ENCODE results near the gene PNPLA2.

Gene PNPLA2

GRCh38 chr11:869399-870126, 50.8 kb downstream of the PNPLA2 start:
- Histone ChIP-seq H3K27ac (ENCODE audit: low read depth, low read length) (no peak overlapping the region), H3K9ac (ENCODE audit: low read depth, low read length) (no peak overlapping the region), H3K36me3 (ENCODE audit: control insufficient read depth, insufficient read depth, low read length) (peaks cover 17% of the 10 kb centered on the region), H3K27me3 (ENCODE audit: control insufficient read depth, insufficient read depth, low read length) (no peaks in the 10 kb centered on the region), H3K4me3 (ENCODE audit: low read depth, low read length) (no peak overlapping the region), H3K4me1 (ENCODE audit: control insufficient read depth, insufficient read depth, low read length) (no peaks in the 10 kb centered on the region), H3K9me3 (ENCODE audit: control insufficient read depth, insufficient read depth, low read length) (no peaks in the 10 kb centered on the region)

- Histone ChIP-seq H3K9ac (ENCODE audit: low read depth, low read length) (no peak overlapping the region), H3K27ac (ENCODE audit: low read depth, low read length) (no peak overlapping the region), H3K4me3 (ENCODE audit: low read depth, low read length) (no peak overlapping the region), H3K4me1 (ENCODE audit: control insufficient read depth, insufficient read depth, low read length) (no peaks in the 10 kb centered on the region), H3K27me3 (ENCODE audit: control insufficient read depth, insufficient read depth, low read length) (no peaks in the 10 kb centered on the region), H3K9me3 (ENCODE audit: control insufficient read depth, insufficient read depth, low read length) (no peaks in the 10 kb centered on the region), H3K36me3 (ENCODE audit: control insufficient read depth, insufficient read depth, low read length) (peaks cover 20% of the 10 kb centered on the region)
Observed at GRCh38 chr11:870127-870413, 51.4 kb downstream of the PNPLA2 start.

GRCh38 chr11:870418-870817, 51.7 kb downstream of the PNPLA2 start:
- Histone ChIP-seq H3K9me3 (ENCODE audit: control insufficient read depth, insufficient read depth, low read length) (no peaks in the 10 kb centered on the region), H3K4me1 (ENCODE audit: control insufficient read depth, insufficient read depth, low read length) (no peaks in the 10 kb centered on the region), H3K9ac (ENCODE audit: low read depth, low read length) (no peak overlapping the region), H3K27ac (ENCODE audit: low read depth, low read length) (no peak overlapping the region), H3K4me3 (ENCODE audit: low read depth, low read length) (no peak overlapping the region), H3K27me3 (ENCODE audit: control insufficient read depth, insufficient read depth, low read length) (no peaks in the 10 kb centered on the region), H3K36me3 (ENCODE audit: control insufficient read depth, insufficient read depth, low read length) (peaks cover 20% of the 10 kb centered on the region)

- Histone ChIP-seq H3K27ac (ENCODE audit: low read depth, low read length) (no peak overlapping the region), H3K9ac (ENCODE audit: low read depth, low read length) (no peak overlapping the region), H3K4me3 (ENCODE audit: low read depth, low read length) (no peak overlapping the region), H3K36me3 (ENCODE audit: control insufficient read depth, insufficient read depth, low read length) (peaks cover 18% of the 10 kb centered on the region; the same call in 1 of the 2 replicates), H3K27me3 (ENCODE audit: control insufficient read depth, insufficient read depth, low read length) (no peaks in the 10 kb centered on the region), H3K9me3 (ENCODE audit: control insufficient read depth, insufficient read depth, low read length) (no peaks in the 10 kb centered on the region), H3K4me1 (ENCODE audit: control insufficient read depth, insufficient read depth, low read length) (no peaks in the 10 kb centered on the region)
Observed at GRCh38 chr11:871472-871871, 52.8 kb downstream of the PNPLA2 start.

- Histone ChIP-seq H3K36me3 (ENCODE audit: control insufficient read depth, insufficient read depth, low read length) (peaks cover 17% of the 10 kb centered on the region; the same call in 1 of the 2 replicates), H3K9ac (ENCODE audit: low read depth, low read length) (no peak overlapping the region), H3K4me3 (ENCODE audit: low read depth, low read length) (no peak overlapping the region)
Observed at GRCh38 chr11:872799-873198, 54.1 kb downstream of the PNPLA2 start.

GRCh38 chr11:873706-874105, 55.0 kb downstream of the PNPLA2 start:
- Histone ChIP-seq H3K4me1 (ENCODE audit: control insufficient read depth, insufficient read depth, low read length) (no peaks in the 10 kb centered on the region), H3K36me3 (ENCODE audit: control insufficient read depth, insufficient read depth, low read length) (peaks cover 17% of the 10 kb centered on the region; the same call in 1 of the 2 replicates), H3K9ac (ENCODE audit: low read depth, low read length) (no peak overlapping the region), H3K9me3 (ENCODE audit: control insufficient read depth, insufficient read depth, low read length) (no peaks in the 10 kb centered on the region), H3K4me3 (ENCODE audit: low read depth, low read length) (no peak overlapping the region), H3K27me3 (ENCODE audit: control insufficient read depth, insufficient read depth, low read length) (no peaks in the 10 kb centered on the region), H3K27ac (ENCODE audit: low read depth, low read length) (no peak overlapping the region)

More at GRCh38 chr11:872799-873198, 54.1 kb downstream of the PNPLA2 start:
- no peaks in the 10 kb centered on the region for H3K27me3 ChIP-seq (ENCODE audit: control insufficient read depth, insufficient read depth, low read length)
- no peaks in the 10 kb centered on the region for H3K4me1 ChIP-seq (ENCODE audit: control insufficient read depth, insufficient read depth, low read length)
- H3K9me3 ChIP-seq (ENCODE audit: control insufficient read depth, insufficient read depth, low read length): no peaks in the 10 kb centered on the region
- no peak overlapping the region for H3K27ac ChIP-seq (ENCODE audit: low read depth, low read length)
